Measurements from ENCODE around the gene SORBS2.

The SORBS2 gene

DNA sequence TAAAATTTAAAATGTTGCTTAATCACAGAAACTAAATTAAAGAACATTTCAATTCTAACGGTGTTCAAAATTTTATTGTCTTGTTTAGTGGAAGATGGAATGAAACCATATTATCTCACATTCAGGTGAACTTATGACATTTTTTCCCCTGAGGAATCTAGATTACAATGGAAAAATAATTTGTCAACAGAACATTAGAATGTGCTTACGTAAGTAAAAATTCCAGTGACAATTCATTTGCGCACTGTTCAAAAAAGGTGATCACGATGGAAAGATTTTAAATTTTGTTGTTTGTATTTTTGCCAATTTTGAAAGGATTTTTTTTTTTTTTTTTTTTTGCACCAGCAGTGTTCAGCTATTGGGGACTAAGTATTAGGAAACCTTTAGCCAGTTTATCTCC, 23.3 kb upstream of the SORBS2 start:
- no peak for DNase-seq (ENCODE audit: low read depth in 3 of 3)

DNA sequence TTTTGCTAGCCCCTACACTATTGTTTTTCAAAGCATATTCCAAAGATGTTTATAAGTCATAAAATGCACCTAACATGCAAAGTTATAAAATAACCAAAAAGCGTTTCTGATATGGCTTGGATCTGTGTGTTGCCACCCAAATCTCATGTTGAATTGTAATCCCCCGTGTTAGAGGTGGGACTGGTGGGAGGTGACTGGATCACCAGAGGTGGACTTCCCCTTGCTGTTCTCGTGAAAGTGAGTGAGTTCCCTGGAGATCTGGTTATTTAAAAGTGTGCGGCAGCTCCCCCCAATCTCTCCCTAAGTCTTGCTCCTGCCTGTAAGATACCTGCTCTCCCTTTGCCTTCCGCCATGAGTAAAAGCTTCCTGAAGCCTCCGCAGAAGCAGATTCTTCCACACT, 22.8 kb upstream of the SORBS2 start:
- DNase-seq (ENCODE audit: low read depth in 3 of 3), result no peak

- DNase-seq (ENCODE audit: low read depth in 3 of 3), result no peak
Observed at GRCh38 chr4:185834088-185834487, 22.1 kb upstream of the SORBS2 start.

DNA sequence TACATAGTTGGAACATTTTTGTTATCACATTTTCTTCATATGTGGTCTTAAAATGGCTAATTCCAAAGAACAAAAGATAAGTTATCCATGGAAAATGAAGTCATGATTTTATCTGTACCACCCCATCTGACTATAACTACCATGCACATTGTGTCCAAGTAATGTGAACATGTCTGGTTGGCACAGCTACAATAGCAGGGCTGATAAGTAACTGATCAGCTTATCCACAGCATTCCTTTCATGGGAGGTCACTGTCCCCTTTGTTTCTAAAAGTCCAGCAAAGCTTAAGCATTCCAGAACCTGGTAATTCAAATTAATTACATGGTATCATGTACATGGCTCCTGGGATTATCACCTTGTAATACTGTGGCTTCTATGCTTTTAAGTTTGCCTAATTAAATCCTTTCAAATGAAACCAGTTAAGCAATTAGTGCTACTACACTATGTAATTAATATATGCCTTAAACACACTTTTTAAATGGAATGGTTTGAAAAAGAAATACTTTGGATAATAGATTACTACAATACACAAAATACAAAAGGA, 21.1 kb upstream of the SORBS2 start:
- DNase-seq (ENCODE audit: low read depth in 3 of 3), result no peak

DNA sequence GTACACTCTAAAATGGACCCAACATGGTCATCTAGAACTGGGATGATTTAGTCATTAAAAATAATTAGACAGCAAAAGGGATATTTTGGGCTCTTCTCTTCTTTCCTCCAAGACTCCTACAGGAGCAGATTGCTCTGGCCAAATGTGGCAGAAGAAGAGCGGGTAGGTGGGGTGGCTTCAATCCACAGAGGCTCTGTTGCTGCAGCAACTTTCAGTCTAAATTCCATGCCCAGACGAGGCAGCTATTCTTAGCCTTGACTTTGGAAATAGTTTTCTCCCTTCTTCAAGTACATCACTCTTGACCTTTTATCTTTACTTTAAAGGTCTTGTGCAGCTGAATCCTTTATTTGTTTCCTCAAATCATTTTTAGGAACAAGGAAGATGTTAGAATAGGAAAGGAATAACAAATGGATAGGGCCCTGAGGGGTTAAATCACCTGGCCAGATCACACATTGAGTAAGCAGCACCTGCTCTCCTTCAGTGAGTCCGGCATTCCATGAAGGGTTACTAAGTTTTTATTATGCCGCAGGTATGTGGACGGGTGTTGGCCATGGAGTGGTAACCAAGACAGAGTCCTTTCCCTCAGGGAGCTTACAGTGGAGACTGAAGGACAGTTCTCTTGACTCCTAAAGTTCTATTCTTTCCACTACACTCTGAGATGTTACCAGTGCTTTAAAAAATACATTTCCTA, 19.3 kb upstream of the SORBS2 start:
- no peak for DNase-seq (ENCODE audit: low read depth in 3 of 3)

GRCh38 chr4:185830263-185830994, 18.4 kb upstream of the SORBS2 start:
- DNase-seq (ENCODE audit: low read depth in 3 of 3), result no peak

DNA sequence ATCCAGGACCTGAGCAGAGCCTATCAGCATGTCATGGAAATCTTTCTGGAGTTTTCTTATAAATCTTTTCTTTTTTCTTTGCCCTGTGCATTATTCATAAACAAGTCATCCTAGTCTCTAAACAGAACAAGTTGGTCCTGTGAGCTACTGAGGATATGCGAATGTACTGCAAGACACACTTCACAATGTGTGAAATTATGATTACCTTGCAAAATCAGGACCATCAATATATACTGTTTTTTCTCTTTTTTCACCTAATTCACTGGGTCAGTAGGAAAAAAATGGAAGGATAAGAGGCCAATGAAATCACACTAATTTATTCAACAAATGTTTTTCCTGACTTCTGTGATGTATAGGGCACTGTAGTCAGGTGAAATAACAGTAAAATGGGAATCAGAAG, 14.4 kb upstream of the SORBS2 start:
- no peak for DNase-seq (ENCODE audit: low read depth in 3 of 3)

GRCh38 chr4:185825737-185826136, 13.7 kb upstream of the SORBS2 start:
- no peak for DNase-seq (ENCODE audit: low read depth in 3 of 3)

- no peak for DNase-seq (ENCODE audit: low read depth in 3 of 3)
Observed at GRCh38 chr4:185822791-185823190, 10.8 kb upstream of the SORBS2 start.

- DNase-seq (ENCODE audit: low read depth in 3 of 3), result no peak
Observed at GRCh38 chr4:185821029-185821419, 9.0 kb upstream of the SORBS2 start.

DNA sequence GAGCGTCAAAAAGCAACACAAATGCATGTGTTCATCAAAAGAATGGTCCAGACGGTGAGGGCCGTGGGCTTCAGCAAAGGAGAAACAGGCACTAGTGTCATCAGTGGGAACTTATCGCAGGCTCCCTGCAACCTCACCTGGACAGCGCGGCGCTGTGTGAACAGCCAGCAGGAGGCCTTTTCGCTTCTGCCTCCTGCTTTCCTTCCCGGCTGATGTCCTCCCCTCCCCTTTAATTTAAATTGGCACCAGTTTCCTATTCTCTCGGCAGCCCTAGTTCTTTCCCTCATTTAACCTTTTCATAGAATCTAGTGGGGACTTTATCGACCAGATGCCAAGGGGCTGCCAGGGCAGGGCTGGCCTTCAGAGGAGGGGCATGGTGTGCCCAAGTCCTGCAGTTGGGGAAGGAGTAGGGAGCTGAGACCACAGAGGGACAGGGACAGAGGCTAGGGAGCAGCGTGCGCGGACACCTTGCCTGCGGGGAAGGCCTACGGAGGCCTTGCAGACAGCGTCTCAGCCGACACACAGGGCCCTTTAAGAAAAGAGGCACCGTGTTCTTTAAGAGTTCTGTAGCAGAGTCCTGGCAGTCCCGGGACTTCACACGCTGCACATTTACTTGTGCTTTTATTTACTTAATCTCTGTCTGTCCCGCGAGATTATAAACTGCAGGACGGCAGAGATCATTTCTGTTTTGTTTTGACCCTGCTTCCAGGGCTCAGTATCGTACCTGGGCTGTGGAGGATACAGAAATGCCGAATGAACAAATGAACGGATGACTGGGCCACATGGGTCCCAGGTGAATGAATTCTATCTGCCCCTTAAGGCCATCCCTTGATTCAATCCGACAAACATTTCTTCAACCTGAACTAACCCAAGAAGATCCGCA, 8.4 kb upstream of the SORBS2 start:
- no peak for DNase-seq (ENCODE audit: low read depth in 3 of 3)

DNA sequence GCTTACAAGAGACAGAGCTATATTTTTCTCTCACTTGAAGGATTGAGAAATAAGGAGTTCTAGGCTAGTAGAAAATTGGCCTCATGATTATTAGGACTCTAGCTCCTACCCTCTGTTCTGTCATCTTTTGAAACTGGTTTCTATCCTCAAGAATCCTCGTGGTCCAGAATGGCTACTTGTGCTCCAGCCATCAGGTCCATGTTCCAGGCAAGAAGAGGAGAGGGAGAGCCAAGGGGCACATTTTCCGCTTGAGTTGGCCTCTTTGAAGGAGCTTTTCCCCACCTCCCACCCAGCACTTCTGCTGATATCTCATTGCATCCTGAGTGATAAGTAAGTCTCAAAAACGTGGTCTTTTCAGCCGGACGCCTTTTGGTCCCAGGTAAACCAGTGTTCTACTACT, 7.2 kb upstream of the SORBS2 start:
- no peak for DNase-seq (ENCODE audit: low read depth in 3 of 3)

DNA sequence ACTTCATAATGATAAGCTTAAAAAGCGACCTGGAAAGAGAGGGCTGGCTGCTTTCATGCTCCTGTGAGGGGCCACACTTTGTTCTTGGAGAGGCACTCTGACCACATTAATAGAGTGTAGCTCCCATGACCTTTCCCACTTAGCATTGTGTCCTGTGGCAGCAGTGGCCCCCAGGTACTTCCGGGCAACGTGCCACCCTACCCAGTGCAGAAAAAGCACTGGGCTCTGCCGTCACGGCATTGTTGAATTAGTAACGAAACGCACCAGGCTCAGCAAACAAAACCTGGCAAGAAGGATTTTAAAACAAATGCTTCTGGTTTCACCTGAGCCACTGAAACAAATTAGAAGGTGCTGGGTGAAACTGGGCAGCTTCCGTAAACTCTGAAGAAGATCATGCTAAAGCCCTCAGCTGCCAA, 5.4 kb upstream of the SORBS2 start:
- no peak for DNase-seq (ENCODE audit: low read depth in 3 of 3)

- DNase-seq (ENCODE audit: low read depth in 3 of 3), result no peak
Observed at GRCh38 chr4:185813133-185813532, 1.1 kb upstream of the SORBS2 start.

- DNase-seq (ENCODE audit: low read depth in 3 of 3), result no peak
Observed at GRCh38 chr4:185810746-185811508, 1.1 kb downstream of the SORBS2 start.

DNA sequence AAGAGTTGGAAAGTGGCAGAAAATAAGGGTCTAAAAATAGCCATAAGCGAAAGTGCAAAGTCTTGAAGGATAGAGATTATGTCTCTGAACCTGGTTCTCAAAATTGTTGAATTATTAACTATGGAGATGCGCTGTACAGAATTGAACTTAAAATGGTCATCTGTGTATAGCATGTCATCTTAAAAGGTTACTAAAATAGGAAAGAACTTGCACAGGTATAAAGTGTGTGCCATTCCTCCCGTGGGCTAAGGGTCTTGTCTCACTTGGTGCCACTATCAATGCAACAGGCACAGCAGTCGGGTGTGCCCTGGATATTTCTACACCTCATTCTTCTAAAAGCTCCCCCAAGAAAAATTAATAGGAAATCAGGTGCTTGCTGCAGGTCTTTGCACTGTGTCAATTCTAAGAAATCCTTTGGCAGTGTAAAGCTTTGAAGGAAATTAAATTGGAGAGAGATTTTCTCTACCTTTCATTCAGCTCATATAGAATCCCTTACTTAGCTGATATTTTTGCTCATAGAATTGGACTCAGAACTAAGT, 2.4 kb downstream of the SORBS2 start:
- no peak for DNase-seq (ENCODE audit: low read depth in 3 of 3)

DNA sequence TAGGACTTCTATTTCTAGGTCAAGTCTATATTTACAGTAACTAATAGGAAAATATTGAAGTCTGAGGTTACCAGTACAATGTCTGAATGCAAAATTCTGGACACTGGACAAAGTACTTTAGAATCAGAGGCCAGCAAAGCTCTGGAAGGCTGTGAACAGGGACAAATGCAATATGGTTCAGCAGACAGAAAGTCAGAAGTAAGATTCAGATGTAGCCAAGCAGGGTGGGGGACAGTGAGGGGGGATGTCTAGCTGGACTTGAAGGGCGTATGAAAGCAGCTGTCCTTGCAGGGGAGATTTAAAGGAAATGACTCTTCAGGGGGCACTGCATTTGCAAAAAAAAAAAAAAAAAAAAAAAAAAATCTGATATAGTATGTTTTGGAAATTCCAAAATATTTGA, 2.9 kb downstream of the SORBS2 start:
- no peak for DNase-seq (ENCODE audit: low read depth in 3 of 3)

GRCh38 chr4:185805979-185806378, 6.0 kb downstream of the SORBS2 start:
- no peak for DNase-seq (ENCODE audit: low read depth in 3 of 3)

DNA sequence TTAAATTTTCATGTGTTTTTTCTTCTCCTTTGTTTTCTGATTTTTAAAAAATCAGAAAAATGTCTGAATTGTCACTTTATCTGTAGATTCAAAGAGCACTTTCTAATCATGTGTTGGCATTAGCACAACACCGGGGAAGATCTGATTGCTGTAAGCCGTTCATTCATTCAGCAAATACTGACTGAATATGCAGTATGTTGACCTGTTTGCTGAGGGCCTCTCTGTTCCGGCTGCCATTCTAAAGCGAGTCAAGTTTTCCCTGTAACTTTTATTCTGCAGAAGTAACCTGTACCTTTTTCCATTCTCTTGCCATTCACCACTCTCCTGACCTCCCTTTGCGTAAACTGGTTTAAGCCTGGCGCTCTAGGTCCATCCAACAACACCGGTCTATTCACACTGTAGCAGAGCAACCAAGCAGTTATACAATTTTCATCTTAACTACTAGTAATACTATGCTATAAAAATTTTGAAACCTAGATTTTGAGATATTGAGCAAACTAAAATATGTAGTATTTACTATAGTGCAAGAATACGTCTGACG, 6.7 kb downstream of the SORBS2 start:
- no peak for DNase-seq (ENCODE audit: low read depth in 3 of 3)

DNA sequence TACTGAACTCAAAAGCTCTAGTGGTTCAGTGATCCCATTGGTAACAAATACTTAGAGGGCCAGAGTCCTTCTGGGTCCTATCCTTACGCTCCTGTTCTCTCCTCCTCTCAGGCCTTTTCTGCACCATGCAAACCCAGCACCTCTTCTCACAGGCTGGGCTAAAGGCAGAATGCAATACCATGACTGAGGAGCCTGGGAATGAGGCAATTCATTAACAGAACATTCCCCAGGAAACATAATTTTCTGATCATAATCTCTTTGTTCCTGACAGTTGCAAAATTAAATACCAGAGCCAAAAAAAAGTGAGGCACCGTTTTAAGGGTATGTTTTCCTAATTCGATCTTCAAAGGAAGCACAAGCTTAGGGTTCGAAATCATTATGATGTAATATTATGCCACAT, 9.0 kb downstream of the SORBS2 start:
- DNase-seq (ENCODE audit: low read depth in 3 of 3), result no peak

- DNase-seq (ENCODE audit: low read depth in 3 of 3), result no peak
Observed at GRCh38 chr4:185801471-185801870, 10.5 kb downstream of the SORBS2 start.
